Measurements from ENCODE around the gene CENPP.

Gene CENPP

DNA sequence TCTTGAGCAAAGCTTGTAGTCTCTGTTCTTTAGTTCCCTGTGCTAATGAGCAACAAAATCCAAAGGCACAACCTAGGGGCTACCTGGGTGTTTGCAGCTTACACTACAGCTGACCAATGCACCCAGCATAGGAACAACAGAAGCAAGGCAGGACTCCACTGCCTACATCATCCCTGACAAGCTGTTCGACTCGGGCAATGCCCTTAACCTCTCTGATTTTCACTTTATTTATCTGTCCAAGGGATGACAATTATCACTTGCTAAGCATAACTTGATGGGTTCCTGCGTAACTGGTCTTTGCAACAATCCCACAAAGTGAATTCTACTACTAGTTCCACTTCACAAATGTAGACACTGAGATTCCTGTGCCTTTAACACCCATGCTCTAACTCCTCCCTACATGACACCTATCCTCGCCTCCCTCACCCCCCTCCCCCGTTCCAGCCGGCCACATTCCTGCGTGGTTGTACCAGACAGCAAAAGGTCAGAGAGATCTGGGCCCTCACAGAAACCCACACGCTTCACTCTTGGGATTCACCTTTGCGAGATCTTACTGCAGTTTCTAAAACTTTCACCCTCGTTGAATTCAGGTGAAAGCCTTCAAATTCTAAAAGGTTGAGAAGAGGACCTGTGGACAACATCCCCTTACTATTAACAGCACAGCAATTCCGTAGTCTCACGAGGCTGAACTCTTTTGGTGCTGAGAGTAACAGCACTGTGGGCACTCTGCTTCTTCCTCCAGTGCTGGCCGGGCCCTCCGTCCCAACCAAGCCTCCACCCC lies 343.2 kb downstream of the CENPP start:
- DNase-seq: peak; percentile 42 to 50
- TF ChIP-seq POLR2A (IDR thresholded peaks at IDR 0.05; ENCODE audit: low read length) (no peak), GATA1 (IDR thresholded peaks at IDR 0.05; ENCODE audit: low read depth, low read length) (no peak)

GRCh38 chr9:92669527-92669889 lies 343.8 kb downstream of the CENPP start:
- peak; percentile 50 to 58 for DNase-seq
- no peak for TF ChIP-seq GATA1 (IDR thresholded peaks at IDR 0.05; ENCODE audit: low read depth, low read length)
- TF ChIP-seq POLR2A (IDR thresholded peaks at IDR 0.05; ENCODE audit: low read length): no peak

Data from erythroblast (primary cell).